Measurements from ENCODE around the gene EMP1.

DNA sequence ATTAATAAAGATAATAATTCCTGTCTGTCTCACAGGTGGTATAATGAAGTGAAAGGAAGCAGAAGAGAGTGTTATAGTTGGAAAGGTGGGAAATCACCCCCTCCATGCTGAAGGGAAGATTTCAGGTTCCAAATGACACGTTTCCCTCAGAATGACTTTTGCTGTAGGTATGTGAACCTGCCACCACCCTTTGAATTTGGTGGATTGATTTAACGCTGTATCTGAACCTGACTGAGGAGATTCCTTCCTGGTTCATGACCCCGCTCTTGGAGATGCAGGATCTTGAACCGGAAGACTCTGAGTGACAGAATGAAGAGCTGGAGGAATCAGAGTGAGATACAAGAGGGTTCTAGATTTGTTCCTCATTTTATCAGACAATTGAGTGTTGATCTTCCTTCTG, 20.3 kb upstream of the EMP1 start:
- TF ChIP-seq, protein P1, sequence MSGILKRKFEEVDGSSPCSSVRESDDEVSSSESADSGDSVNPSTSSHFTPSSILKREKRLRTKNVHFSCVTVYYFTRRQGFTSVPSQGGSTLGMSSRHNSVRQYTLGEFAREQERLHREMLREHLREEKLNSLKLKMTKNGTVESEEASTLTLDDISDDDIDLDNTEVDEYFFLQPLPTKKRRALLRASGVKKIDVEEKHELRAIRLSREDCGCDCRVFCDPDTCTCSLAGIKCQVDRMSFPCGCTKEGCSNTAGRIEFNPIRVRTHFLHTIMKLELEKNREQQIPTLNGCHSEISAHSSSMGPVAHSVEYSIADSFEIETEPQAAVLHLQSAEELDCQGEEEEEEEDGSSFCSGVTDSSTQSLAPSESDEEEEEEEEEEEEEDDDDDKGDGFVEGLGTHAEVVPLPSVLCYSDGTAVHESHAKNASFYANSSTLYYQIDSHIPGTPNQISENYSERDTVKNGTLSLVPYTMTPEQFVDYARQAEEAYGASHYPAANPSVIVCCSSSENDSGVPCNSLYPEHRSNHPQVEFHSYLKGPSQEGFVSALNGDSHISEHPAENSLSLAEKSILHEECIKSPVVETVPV (CRISPR knock-in tag; IDR thresholded peaks at IDR 0.05) = no peak
- TF ChIP-seq OSR1 (CRISPR knock-in tag; IDR thresholded peaks at IDR 0.05) (no peak), ZNF565 (CRISPR knock-in tag; conservative IDR thresholded peaks at IDR 0.05; ENCODE audit: low read depth) (no peak), ZNF70 (CRISPR knock-in tag; IDR thresholded peaks at IDR 0.05) (no peak), TCF4 (CRISPR knock-in tag; IDR thresholded peaks at IDR 0.05; ENCODE audit: borderline replicate concordance) (no peak), ZFP30 (CRISPR knock-in tag; IDR thresholded peaks at IDR 0.05) (no peak)
- TF ChIP-seq, protein P2, sequence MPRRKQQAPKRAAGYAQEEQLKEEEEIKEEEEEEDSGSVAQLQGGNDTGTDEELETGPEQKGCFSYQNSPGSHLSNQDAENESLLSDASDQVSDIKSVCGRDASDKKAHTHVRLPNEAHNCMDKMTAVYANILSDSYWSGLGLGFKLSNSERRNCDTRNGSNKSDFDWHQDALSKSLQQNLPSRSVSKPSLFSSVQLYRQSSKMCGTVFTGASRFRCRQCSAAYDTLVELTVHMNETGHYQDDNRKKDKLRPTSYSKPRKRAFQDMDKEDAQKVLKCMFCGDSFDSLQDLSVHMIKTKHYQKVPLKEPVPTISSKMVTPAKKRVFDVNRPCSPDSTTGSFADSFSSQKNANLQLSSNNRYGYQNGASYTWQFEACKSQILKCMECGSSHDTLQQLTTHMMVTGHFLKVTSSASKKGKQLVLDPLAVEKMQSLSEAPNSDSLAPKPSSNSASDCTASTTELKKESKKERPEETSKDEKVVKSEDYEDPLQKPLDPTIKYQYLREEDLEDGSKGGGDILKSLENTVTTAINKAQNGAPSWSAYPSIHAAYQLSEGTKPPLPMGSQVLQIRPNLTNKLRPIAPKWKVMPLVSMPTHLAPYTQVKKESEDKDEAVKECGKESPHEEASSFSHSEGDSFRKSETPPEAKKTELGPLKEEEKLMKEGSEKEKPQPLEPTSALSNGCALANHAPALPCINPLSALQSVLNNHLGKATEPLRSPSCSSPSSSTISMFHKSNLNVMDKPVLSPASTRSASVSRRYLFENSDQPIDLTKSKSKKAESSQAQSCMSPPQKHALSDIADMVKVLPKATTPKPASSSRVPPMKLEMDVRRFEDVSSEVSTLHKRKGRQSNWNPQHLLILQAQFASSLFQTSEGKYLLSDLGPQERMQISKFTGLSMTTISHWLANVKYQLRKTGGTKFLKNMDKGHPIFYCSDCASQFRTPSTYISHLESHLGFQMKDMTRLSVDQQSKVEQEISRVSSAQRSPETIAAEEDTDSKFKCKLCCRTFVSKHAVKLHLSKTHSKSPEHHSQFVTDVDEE (CRISPR knock-in tag; IDR thresholded peaks at IDR 0.05) = no peak
- TF ChIP-seq, protein P3, sequence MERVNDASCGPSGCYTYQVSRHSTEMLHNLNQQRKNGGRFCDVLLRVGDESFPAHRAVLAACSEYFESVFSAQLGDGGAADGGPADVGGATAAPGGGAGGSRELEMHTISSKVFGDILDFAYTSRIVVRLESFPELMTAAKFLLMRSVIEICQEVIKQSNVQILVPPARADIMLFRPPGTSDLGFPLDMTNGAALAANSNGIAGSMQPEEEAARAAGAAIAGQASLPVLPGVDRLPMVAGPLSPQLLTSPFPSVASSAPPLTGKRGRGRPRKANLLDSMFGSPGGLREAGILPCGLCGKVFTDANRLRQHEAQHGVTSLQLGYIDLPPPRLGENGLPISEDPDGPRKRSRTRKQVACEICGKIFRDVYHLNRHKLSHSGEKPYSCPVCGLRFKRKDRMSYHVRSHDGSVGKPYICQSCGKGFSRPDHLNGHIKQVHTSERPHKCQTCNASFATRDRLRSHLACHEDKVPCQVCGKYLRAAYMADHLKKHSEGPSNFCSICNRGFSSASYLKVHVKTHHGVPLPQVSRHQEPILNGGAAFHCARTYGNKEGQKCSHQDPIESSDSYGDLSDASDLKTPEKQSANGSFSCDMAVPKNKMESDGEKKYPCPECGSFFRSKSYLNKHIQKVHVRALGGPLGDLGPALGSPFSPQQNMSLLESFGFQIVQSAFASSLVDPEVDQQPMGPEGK (CRISPR knock-in tag; IDR thresholded peaks at IDR 0.05; ENCODE audit: borderline replicate concordance) = no peak

Measured in SK-N-SH treated with all-trans-retinoic acid at 6 μM for 48 hours (cell line).